A673 (cell line): ENCODE measurements around the gene BRSK2. TPM values are rescaled to one million over a fixed set of nuclear protein-coding genes. Genes with fewer than 3 reads are reported as not detected.

Source experiments
- BruUV-seq: library from RNA; stranded (reverse); fragments of 400-500 nt; replicated peaks from 2 replicates; lab custom pipeline; 2021; lab: Mats Ljungman, UMichigan
- CTCF ChIA-PET: fragments of 300-600 bp; sonication (Branson Sonifier 250); formaldehyde crosslinking; loops from one replicate; lab custom pipeline; 2022; ENCODE audit warnings: antibody characterized with exemption; lab: Charles Lee
- POLR2A ChIA-PET: fragments of 300-600 bp; sonication (Branson Sonifier 250); formaldehyde crosslinking; loops from one replicate; lab custom pipeline; 2022; ENCODE audit warnings: antibody characterized with exemption; ENCODE audit not compliant: low non-redundant PET; lab: Charles Lee
- DNase-seq: peaks from one replicate; pipeline ENCODE4 v3.0.0-alpha.2; 2015; ENCODE audit warnings: low spot score
- H3K27ac ChIP-seq: fragments of 200-600 bp; sonication (generic); 2 replicates; pipeline ENCODE4 v1.5.1; 2016; ENCODE audit warnings: mixed run types, low read depth, mild to moderate bottlenecking, mixed read lengths, antibody characterized with exemption, low read length; ENCODE audit not compliant: poor library complexity, severe bottlenecking
- H3K27me3 ChIP-seq: fragments of 200-600 bp; sonication (generic); replicated peaks from 2 replicates; pipeline ENCODE4 v1.6.1; 2017; ENCODE audit warnings: mixed run types, low read depth, mild to moderate bottlenecking, mixed read lengths, antibody characterized with exemption, low read length; ENCODE audit not compliant: insufficient read depth, poor library complexity
- H3K36me3 ChIP-seq: fragments of 200-600 bp; sonication (generic); 2 replicates; pipeline ENCODE4 v1.6.1; 2016; ENCODE audit warnings: mixed run types, mild to moderate bottlenecking, mixed read lengths, antibody characterized with exemption, low read length; ENCODE audit not compliant: insufficient read depth, poor library complexity, severe bottlenecking
- H3K4me1 ChIP-seq: fragments of 200-600 bp; sonication (generic); 2 replicates; pipeline ENCODE4 v1.6.1; 2017; ENCODE audit warnings: mixed run types, mild to moderate bottlenecking, mixed read lengths, antibody characterized with exemption, low read length; ENCODE audit not compliant: insufficient read depth, poor library complexity, severe bottlenecking
- H3K4me3 ChIP-seq: fragments of 200-600 bp; sonication (generic); 2 replicates; pipeline ENCODE4 v1.5.1; 2016; ENCODE audit warnings: low read depth, mixed run types, mild to moderate bottlenecking, mixed read lengths, low read length; ENCODE audit not compliant: poor library complexity, severe bottlenecking
- H3K9me3 ChIP-seq: fragments of 200-600 bp; sonication (generic); 2 replicates; pipeline ENCODE4 v1.6.1; 2016; ENCODE audit warnings: mixed run types, low read depth, mild to moderate bottlenecking, mixed read lengths, antibody characterized with exemption, low read length; ENCODE audit not compliant: poor library complexity, severe bottlenecking
- CTCF ChIP-seq: fragments of 300-800, 200-600 bp; sonication (generic); conservative IDR thresholded peaks from 2 replicates; pipeline ENCODE4 v1.5.1; 2017; ENCODE audit warnings: low read depth, mild to moderate bottlenecking, antibody characterized with exemption, low read length, moderate library complexity, mixed read lengths
- EZH2 ChIP-seq: fragments of 200-600 bp; sonication (generic); IDR thresholded peaks from 2 replicates; pipeline ENCODE4 v1.6.1; 2017; ENCODE audit warnings: borderline replicate concordance, low read depth, mild to moderate bottlenecking, mixed read lengths, antibody characterized with exemption, low read length; ENCODE audit not compliant: poor library complexity, severe bottlenecking
- intact Hi-C: fragments of 100-400 bp; cut with micrococcal nuclease; formaldehyde crosslinking; loops from one replicate; pipeline ENCODE4 v1.10.0; 2022; ENCODE audit not compliant: unreplicated experiment
- total RNA-seq: library from RNA; stranded (reverse); gene quantifications from 2 replicates; pipeline ENCODE4 v1.2.3, GENCODE V29; 2021

BRSK2 gene
- total RNA-seq, 1 experiment from 2014 or later: 2.2 TPM

DNA sequence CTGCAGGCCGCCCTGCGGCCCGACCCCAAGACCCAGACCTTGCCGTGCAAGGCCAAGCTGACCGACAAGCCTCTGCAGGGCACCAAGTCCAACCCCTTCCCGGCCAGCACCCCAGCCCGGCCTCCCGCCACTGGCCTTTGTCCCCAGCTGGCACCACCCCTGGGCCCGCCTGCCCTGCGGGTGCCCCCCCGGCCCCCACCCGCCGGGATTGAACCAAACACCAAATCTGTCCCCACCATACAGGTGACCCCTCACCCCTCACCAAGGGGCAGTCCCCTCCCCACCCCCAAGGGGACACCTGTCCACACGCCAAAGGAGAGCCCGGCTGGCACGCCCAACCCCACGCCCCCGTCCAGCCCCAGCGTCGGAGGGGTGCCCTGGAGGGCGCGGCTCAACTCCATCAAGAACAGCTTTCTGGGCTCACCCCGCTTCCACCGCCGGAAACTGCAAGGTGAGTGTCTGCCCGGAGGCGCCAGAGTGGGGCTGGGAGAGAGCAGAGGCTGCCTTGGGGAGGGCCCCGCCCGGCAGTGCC, 60.7 kb downstream of the BRSK2 start:
- no peaks in the 10 kb centered on the region for H3K36me3 ChIP-seq
- no peak for TF ChIP-seq EZH2
- TF ChIP-seq CTCF: no peak
- no peaks in the 10 kb centered on the region for H3K9me3 ChIP-seq
- intact Hi-C loops: no loop called here
- POLR2A ChIA-PET: no interaction called here
- H3K27ac ChIP-seq: no peak overlapping the region
- CTCF ChIA-PET: no interaction called here
- no peaks in the 10 kb centered on the region for H3K4me1 ChIP-seq
- no TSS peak for BruUV-seq
- no peak for DNase-seq
- no peaks in the 10 kb centered on the region for H3K27me3 ChIP-seq
- no peak overlapping the region for H3K4me3 ChIP-seq

DNA sequence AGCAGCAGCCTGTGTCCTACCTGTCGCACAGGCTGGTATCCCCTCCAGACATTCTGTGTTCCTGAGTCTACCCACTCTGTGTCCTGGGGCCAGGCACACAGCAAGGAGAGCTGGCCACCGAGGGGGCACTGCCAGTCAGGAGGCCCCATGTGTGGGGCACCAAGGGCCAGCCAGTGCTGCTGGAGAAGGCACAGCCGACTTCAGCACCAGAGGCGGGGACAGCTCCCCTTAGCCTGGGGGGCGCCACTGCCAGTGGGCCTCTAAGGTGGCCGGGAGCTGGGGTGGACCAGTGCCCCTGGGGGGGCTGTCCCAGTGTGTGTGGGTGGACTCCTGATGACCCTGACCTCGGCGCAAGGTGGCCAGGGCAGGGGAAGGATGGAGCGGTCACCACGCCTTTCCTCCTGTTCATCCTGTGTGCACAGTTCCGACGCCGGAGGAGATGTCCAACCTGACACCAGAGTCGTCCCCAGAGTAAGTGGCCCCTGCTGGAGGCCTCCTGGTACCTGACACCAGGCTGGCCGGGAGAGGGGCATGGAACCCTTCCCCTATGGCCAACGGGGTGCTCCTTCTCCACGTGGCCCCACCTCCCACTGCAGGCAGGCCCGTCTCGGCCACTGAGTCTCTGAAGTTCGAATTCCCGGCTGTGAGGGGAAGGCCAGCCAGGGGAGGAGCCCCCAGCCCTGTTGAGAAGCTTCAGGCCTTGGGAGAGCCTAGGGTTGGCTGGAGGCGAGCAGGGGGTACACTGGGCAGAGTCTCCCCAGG, 61.4 kb downstream of the BRSK2 start:
- POLR2A ChIA-PET: no interaction called here
- intact Hi-C loops: no loop called here

GRCh38 chr11:1451781-1452470, 62.2 kb downstream of the BRSK2 start:
- CTCF ChIA-PET: no interaction called here
- intact Hi-C loops: no loop called here
- H3K9me3 ChIP-seq: no peaks in the 10 kb centered on the region
- H3K36me3 ChIP-seq: no peaks in the 10 kb centered on the region
- BruUV-seq: no TSS peak
- H3K27ac ChIP-seq: no peak overlapping the region
- TF ChIP-seq EZH2 (no peak), CTCF (no peak)
- DNase-seq: no peak
- no peaks in the 10 kb centered on the region for H3K27me3 ChIP-seq
- POLR2A ChIA-PET: no interaction called here
- H3K4me1 ChIP-seq: no peaks in the 10 kb centered on the region
- H3K4me3 ChIP-seq: no peak overlapping the region

More for the DNA sequence above, 61.4 kb downstream of the BRSK2 start:
- CTCF ChIA-PET: no interaction called here
- H3K27ac ChIP-seq: no peak overlapping the region
- DNase-seq: no peak
- no peaks in the 10 kb centered on the region for H3K4me1 ChIP-seq
- BruUV-seq: no TSS peak
- TF ChIP-seq CTCF: no peak
- TF ChIP-seq EZH2: no peak
- no peak overlapping the region for H3K4me3 ChIP-seq
- H3K9me3 ChIP-seq: no peaks in the 10 kb centered on the region
- H3K27me3 ChIP-seq: no peaks in the 10 kb centered on the region
- no peaks in the 10 kb centered on the region for H3K36me3 ChIP-seq
